Activated naive CD4-positive, alpha-beta T cell treated with anti-CD3 and anti-CD28 coated beads, Interleukin-2, amount 10 ng/mL, durations not matched to agents 7 days and 5 days (primary cell): Measurements from ENCODE around the gene FBXW11.
"Not testable (repeated sequence)": the region's sequence is repeated elsewhere in the genome, so short reads cannot be mapped to it uniquely, and the experiment has no call there.

ENCODE experiments used
- CTCF ChIA-PET: fragments of 350-600 bp; sonication (Branson Sonifier 250); formaldehyde crosslinking; loops from one replicate; lab custom pipeline; 2021; ENCODE audit warnings: antibody characterized with exemption; lab: Charles Lee
- DNase-seq: peaks from one replicate; pipeline ENCODE4 v3.0.0-alpha.2; 2020
- H3K27ac Mint-ChIP-seq: one replicate; pipeline ENCODE4 v1.8.0; 2021; ENCODE audit warnings: mild to moderate bottlenecking, moderate library complexity, mixed read lengths
- H3K27me3 Mint-ChIP-seq: one replicate; pipeline ENCODE4 v1.8.0; 2021; ENCODE audit warnings: mild to moderate bottlenecking, mixed read lengths
- H3K36me3 Mint-ChIP-seq: one replicate; pipeline ENCODE4 v1.8.0; 2021; ENCODE audit warnings: mixed read lengths
- H3K4me1 Mint-ChIP-seq: one replicate; pipeline ENCODE4 v1.8.0; 2021; ENCODE audit warnings: mixed read lengths
- H3K4me3 Mint-ChIP-seq: one replicate; pipeline ENCODE4 v1.8.0; 2021; ENCODE audit warnings: mild to moderate bottlenecking, moderate library complexity, mixed read lengths
- H3K9me3 Mint-ChIP-seq: one replicate; pipeline ENCODE4 v1.8.0; 2021; ENCODE audit warnings: mixed read lengths

The FBXW11 gene

GRCh38 chr5:171951218-171951617 is 55.2 kb downstream of the FBXW11 start:
- no peak for DNase-seq
- Mint-ChIP-seq H3K27me3 (no peaks in the 10 kb centered on the region), H3K36me3 (no peaks in the 10 kb centered on the region), H3K27ac (no peak overlapping the region), H3K4me3 (no peak overlapping the region), H3K4me1 (peaks cover 3% of the 10 kb centered on the region), H3K9me3 (no peaks in the 10 kb centered on the region)
- CTCF ChIA-PET: interaction anchor here (0.5 kb wide), 1 partner anchor 27 kb away, joined by 3 read pairs; no protein-coding TSS in a partner anchor

- H3K9me3 Mint-ChIP-seq: no peaks in the 10 kb centered on the region
- CTCF ChIA-PET: no interaction called here
- no peak overlapping the region for H3K4me3 Mint-ChIP-seq
- no peaks in the 10 kb centered on the region for H3K36me3 Mint-ChIP-seq
- no peaks in the 10 kb centered on the region for H3K27me3 Mint-ChIP-seq
- DNase-seq: no peak
- no peak overlapping the region for H3K27ac Mint-ChIP-seq
- peaks cover 6% of the 10 kb centered on the region for H3K4me1 Mint-ChIP-seq
Measured at GRCh38 chr5:171946000-171946781, 60.2 kb downstream of the FBXW11 start.

- Mint-ChIP-seq H3K9me3 (no peaks in the 10 kb centered on the region), H3K4me1 (peaks cover 6% of the 10 kb centered on the region), H3K36me3 (no peaks in the 10 kb centered on the region), H3K27ac (no peak overlapping the region), H3K4me3 (no peak overlapping the region), H3K27me3 (no peaks in the 10 kb centered on the region)
- no peak for DNase-seq
- CTCF ChIA-PET: no interaction called here
Measured at GRCh38 chr5:171945476-171945875, 61.0 kb downstream of the FBXW11 start.

- CTCF ChIA-PET: no interaction called here
Measured at GRCh38 chr5:171945066-171945465, 61.4 kb downstream of the FBXW11 start.

GRCh38 chr5:171942112-171942516 is 64.3 kb downstream of the FBXW11 start:
- H3K27me3 Mint-ChIP-seq, H3K4me1 Mint-ChIP-seq, H3K9me3 Mint-ChIP-seq, H3K4me3 Mint-ChIP-seq, H3K36me3 Mint-ChIP-seq, DNase-seq, H3K27ac Mint-ChIP-seq: not testable (repeated sequence)
- CTCF ChIA-PET: interaction anchor here (0.7 kb wide), 1 partner anchor 117 kb away, joined by 3 read pairs; no protein-coding TSS in a partner anchor

More at GRCh38 chr5:171945066-171945465, 61.4 kb downstream of the FBXW11 start:
- no peak overlapping the region for H3K27ac Mint-ChIP-seq
- no peaks in the 10 kb centered on the region for H3K27me3 Mint-ChIP-seq
- H3K4me1 Mint-ChIP-seq: peaks cover 6% of the 10 kb centered on the region
- no peaks in the 10 kb centered on the region for H3K36me3 Mint-ChIP-seq
- no peak for DNase-seq
- H3K4me3 Mint-ChIP-seq: no peak overlapping the region
- no peaks in the 10 kb centered on the region for H3K9me3 Mint-ChIP-seq

- H3K4me3 Mint-ChIP-seq, H3K27ac Mint-ChIP-seq: not testable (repeated sequence)
Measured at GRCh38 chr5:171941675-171942074, 64.8 kb downstream of the FBXW11 start.

GRCh38 chr5:171941275-171941674 is 65.2 kb downstream of the FBXW11 start:
- DNase-seq, H3K36me3 Mint-ChIP-seq, H3K27ac Mint-ChIP-seq, H3K4me3 Mint-ChIP-seq, H3K4me1 Mint-ChIP-seq, H3K27me3 Mint-ChIP-seq, H3K9me3 Mint-ChIP-seq, CTCF ChIA-PET: not testable (repeated sequence)

More at GRCh38 chr5:171941675-171942074, 64.8 kb downstream of the FBXW11 start:
- H3K9me3 Mint-ChIP-seq, H3K36me3 Mint-ChIP-seq, H3K27me3 Mint-ChIP-seq, DNase-seq, H3K4me1 Mint-ChIP-seq: not testable (repeated sequence)
- CTCF ChIA-PET: interaction anchor here (0.7 kb wide), 1 partner anchor 117 kb away, joined by 3 read pairs; no protein-coding TSS in a partner anchor

- H3K27me3 Mint-ChIP-seq: no peaks in the 10 kb centered on the region
- no peak for DNase-seq
- H3K4me1 Mint-ChIP-seq: peaks cover 6% of the 10 kb centered on the region
- CTCF ChIA-PET: no interaction called here
- no peak overlapping the region for H3K27ac Mint-ChIP-seq
- H3K36me3 Mint-ChIP-seq: peaks cover 1% of the 10 kb centered on the region
- no peaks in the 10 kb centered on the region for H3K9me3 Mint-ChIP-seq
- H3K4me3 Mint-ChIP-seq: no peak overlapping the region
Measured at GRCh38 chr5:171939951-171940350, 66.5 kb downstream of the FBXW11 start.

- CTCF ChIA-PET: interaction anchor here (0.6 kb wide), 1 partner anchor 315 kb away, joined by 3 read pairs; no protein-coding TSS in a partner anchor
- Mint-ChIP-seq H3K27ac (no peak overlapping the region), H3K4me1 (peaks cover 6% of the 10 kb centered on the region), H3K36me3 (peaks cover 5% of the 10 kb centered on the region), H3K27me3 (no peaks in the 10 kb centered on the region), H3K4me3 (no peak overlapping the region), H3K9me3 (peaks cover 4% of the 10 kb centered on the region)
- no peak for DNase-seq
Measured at GRCh38 chr5:171938358-171938757, 68.1 kb downstream of the FBXW11 start.

- CTCF ChIA-PET: interaction anchor here (1.2 kb wide), 1 partner anchor 251 kb away, joined by 3 read pairs; the partner anchor contains the start of gene STK10
- DNase-seq: no peak
- Mint-ChIP-seq H3K36me3 (peaks cover 9% of the 10 kb centered on the region), H3K9me3 (peaks cover 4% of the 10 kb centered on the region), H3K4me1 (no peaks in the 10 kb centered on the region), H3K27ac (no peak overlapping the region), H3K27me3 (no peaks in the 10 kb centered on the region), H3K4me3 (no peak overlapping the region)
Measured at GRCh38 chr5:171937351-171937750, 69.1 kb downstream of the FBXW11 start.

- Mint-ChIP-seq H3K36me3 (peaks cover 17% of the 10 kb centered on the region), H3K27ac (no peak overlapping the region), H3K9me3 (peaks cover 4% of the 10 kb centered on the region), H3K4me1 (peaks cover 18% of the 10 kb centered on the region), H3K4me3 (no peak overlapping the region), H3K27me3 (no peaks in the 10 kb centered on the region)
- DNase-seq: no peak
- CTCF ChIA-PET: no interaction called here
Measured at GRCh38 chr5:171934586-171934985, 71.9 kb downstream of the FBXW11 start.

- CTCF ChIA-PET: no interaction called here
- H3K36me3 Mint-ChIP-seq: peaks cover 17% of the 10 kb centered on the region
- peaks cover 20% of the 10 kb centered on the region for H3K4me1 Mint-ChIP-seq
- peaks cover 4% of the 10 kb centered on the region for H3K9me3 Mint-ChIP-seq
- no peak for DNase-seq
- peak overlapping the region; percentile 4 for H3K27ac Mint-ChIP-seq
- H3K27me3 Mint-ChIP-seq: no peaks in the 10 kb centered on the region
- H3K4me3 Mint-ChIP-seq: no peak overlapping the region
Measured at GRCh38 chr5:171931163-171931562, 75.3 kb downstream of the FBXW11 start.

- peaks cover 20% of the 10 kb centered on the region for H3K4me1 Mint-ChIP-seq
- no peaks in the 10 kb centered on the region for H3K27me3 Mint-ChIP-seq
- H3K27ac Mint-ChIP-seq: no peak overlapping the region
- no peak overlapping the region for H3K4me3 Mint-ChIP-seq
- H3K9me3 Mint-ChIP-seq: no peaks in the 10 kb centered on the region
- DNase-seq: no peak
- peaks cover 9% of the 10 kb centered on the region for H3K36me3 Mint-ChIP-seq
- CTCF ChIA-PET: interaction anchor here (1.2 kb wide), 1 partner anchor 15 kb away, joined by 3 read pairs; no protein-coding TSS in a partner anchor
Measured at GRCh38 chr5:171927345-171927941, 79.0 kb downstream of the FBXW11 start.

GRCh38 chr5:171926311-171926710 is 80.1 kb downstream of the FBXW11 start:
- no peak for DNase-seq
- Mint-ChIP-seq H3K36me3 (peaks cover 2% of the 10 kb centered on the region), H3K27ac (no peak overlapping the region), H3K4me1 (peaks cover 13% of the 10 kb centered on the region), H3K4me3 (no peak overlapping the region), H3K9me3 (no peaks in the 10 kb centered on the region), H3K27me3 (no peaks in the 10 kb centered on the region)
- CTCF ChIA-PET: interaction anchor here (1.2 kb wide), 1 partner anchor 14 kb away, joined by 3 read pairs; no protein-coding TSS in a partner anchor
